ENCODE measurements around the gene PPM1L.

PPM1L gene

GRCh38 chr3:161107311-161107710 lies 351.3 kb downstream of the PPM1L start:
- no peak for DNase-seq

- no peak for DNase-seq
Measured at GRCh38 chr3:161108840-161109239, 352.8 kb downstream of the PPM1L start.

- DNase-seq, result no peak
Measured at GRCh38 chr3:161117646-161118045, 361.6 kb downstream of the PPM1L start.

GRCh38 chr3:161126495-161126894 lies 370.5 kb downstream of the PPM1L start:
- no peak for DNase-seq
